Measurements from ENCODE around the gene POU2AF1. TPM values are rescaled to one million over a fixed set of nuclear protein-coding genes. Genes with fewer than 3 reads are reported as not detected.

Gene POU2AF1
- polyA plus RNA-seq, 1 donor from 2014 or later = not detected

GRCh38 chr11:111357150-111358037 is 21.7 kb downstream of the POU2AF1 start:
- Histone ChIP-seq H2AFZ (ENCODE audit: low read depth, low read length) (no peak overlapping the region), H3K79me2 (replicated peaks; ENCODE audit: insufficient read depth, low read length) (no peaks in the 10 kb centered on the region), H4K20me1 (ENCODE audit: insufficient read depth) (no peaks in the 10 kb centered on the region), H3K9me3 (ENCODE audit: low read length) (no peaks in the 10 kb centered on the region), H3K9me2 (ENCODE audit: insufficient read depth, low read length) (no peaks in the 10 kb centered on the region), H3F3A (ENCODE audit: insufficient read depth, low read length, poor library complexity, severe bottlenecking) (no peaks in the 10 kb centered on the region), H3K4me3 (ENCODE audit: low read length) (no peak overlapping the region), H3K9ac (ENCODE audit: low read length) (no peak overlapping the region), H3K27ac (ENCODE audit: low read length) (no peak overlapping the region), H3K36me3 (ENCODE audit: insufficient read depth, low read length) (no peaks in the 10 kb centered on the region), H3K27me3 (ENCODE audit: insufficient read depth, low read depth, low read length) (no peaks in the 10 kb centered on the region), H3K4me2 (ENCODE audit: low read length) (no peak overlapping the region)
- TF ChIP-seq MXI1 (conservative IDR thresholded peaks at IDR 0.05; ENCODE audit: poor library complexity, severe bottlenecking) (no peak), SMC3 (conservative IDR thresholded peaks at IDR 0.05; ENCODE audit: poor library complexity) (no peak), TAF1 (IDR thresholded peaks at IDR 0.05; ENCODE audit: low read depth) (no peak), EZH2 (IDR thresholded peaks at IDR 0.05; ENCODE audit: borderline replicate concordance, insufficient read depth, low read length, poor library complexity, severe bottlenecking) (no peak), EP300 (conservative IDR thresholded peaks at IDR 0.05; ENCODE audit: poor library complexity, severe bottlenecking) (no peak), POLR2AphosphoS5 (IDR thresholded peaks at IDR 0.05) (no peak), CTCF (IDR thresholded peaks at IDR 0.05; ENCODE audit: poor library complexity, severe bottlenecking) (no peak), RAD21 (conservative IDR thresholded peaks at IDR 0.05) (no peak)
- TF ChIP-seq, protein P1, sequence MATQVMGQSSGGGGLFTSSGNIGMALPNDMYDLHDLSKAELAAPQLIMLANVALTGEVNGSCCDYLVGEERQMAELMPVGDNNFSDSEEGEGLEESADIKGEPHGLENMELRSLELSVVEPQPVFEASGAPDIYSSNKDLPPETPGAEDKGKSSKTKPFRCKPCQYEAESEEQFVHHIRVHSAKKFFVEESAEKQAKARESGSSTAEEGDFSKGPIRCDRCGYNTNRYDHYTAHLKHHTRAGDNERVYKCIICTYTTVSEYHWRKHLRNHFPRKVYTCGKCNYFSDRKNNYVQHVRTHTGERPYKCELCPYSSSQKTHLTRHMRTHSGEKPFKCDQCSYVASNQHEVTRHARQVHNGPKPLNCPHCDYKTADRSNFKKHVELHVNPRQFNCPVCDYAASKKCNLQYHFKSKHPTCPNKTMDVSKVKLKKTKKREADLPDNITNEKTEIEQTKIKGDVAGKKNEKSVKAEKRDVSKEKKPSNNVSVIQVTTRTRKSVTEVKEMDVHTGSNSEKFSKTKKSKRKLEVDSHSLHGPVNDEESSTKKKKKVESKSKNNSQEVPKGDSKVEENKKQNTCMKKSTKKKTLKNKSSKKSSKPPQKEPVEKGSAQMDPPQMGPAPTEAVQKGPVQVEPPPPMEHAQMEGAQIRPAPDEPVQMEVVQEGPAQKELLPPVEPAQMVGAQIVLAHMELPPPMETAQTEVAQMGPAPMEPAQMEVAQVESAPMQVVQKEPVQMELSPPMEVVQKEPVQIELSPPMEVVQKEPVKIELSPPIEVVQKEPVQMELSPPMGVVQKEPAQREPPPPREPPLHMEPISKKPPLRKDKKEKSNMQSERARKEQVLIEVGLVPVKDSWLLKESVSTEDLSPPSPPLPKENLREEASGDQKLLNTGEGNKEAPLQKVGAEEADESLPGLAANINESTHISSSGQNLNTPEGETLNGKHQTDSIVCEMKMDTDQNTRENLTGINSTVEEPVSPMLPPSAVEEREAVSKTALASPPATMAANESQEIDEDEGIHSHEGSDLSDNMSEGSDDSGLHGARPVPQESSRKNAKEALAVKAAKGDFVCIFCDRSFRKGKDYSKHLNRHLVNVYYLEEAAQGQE (IDR thresholded peaks at IDR 0.05; ENCODE audit: borderline replicate concordance) = no peak

DNA sequence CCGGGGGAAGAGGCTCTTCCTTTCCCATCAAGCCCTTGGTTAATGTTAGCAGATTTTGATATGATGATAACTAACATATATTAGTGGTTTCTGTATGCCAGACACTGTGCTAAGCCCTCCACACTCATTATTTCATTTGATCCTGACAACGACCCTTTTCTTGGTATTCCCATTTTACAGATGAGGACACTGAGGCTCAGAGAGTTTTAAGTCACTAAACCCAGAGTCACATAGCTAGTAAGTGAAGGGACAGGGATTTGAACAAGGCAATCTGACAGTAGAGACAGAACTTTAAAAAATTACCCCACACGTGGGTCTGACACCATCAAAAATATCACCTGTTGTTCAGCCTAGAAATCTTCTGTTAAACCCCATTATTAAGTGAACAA is 22.4 kb downstream of the POU2AF1 start:
- Histone ChIP-seq H2AFZ (ENCODE audit: low read depth, low read length) (no peak overlapping the region), H3F3A (ENCODE audit: insufficient read depth, low read length, poor library complexity, severe bottlenecking) (no peaks in the 10 kb centered on the region), H3K36me3 (ENCODE audit: insufficient read depth, low read length) (no peaks in the 10 kb centered on the region), H3K9me2 (ENCODE audit: insufficient read depth, low read length) (no peaks in the 10 kb centered on the region), H3K27ac (ENCODE audit: low read length) (no peak overlapping the region), H3K79me2 (replicated peaks; ENCODE audit: insufficient read depth, low read length) (no peaks in the 10 kb centered on the region), H3K27me3 (ENCODE audit: insufficient read depth, low read depth, low read length) (no peaks in the 10 kb centered on the region), H3K4me2 (ENCODE audit: low read length) (no peak overlapping the region), H3K9ac (ENCODE audit: low read length) (no peak overlapping the region), H4K20me1 (ENCODE audit: insufficient read depth) (no peaks in the 10 kb centered on the region), H3K9me3 (ENCODE audit: low read length) (no peaks in the 10 kb centered on the region), H3K4me3 (ENCODE audit: low read length) (no peak overlapping the region)
- no peak for TF ChIP-seq SMC3 (conservative IDR thresholded peaks at IDR 0.05; ENCODE audit: poor library complexity)
- TF ChIP-seq RAD21 (conservative IDR thresholded peaks at IDR 0.05) = no peak
- TF ChIP-seq TAF1 (IDR thresholded peaks at IDR 0.05; ENCODE audit: low read depth) = no peak
- TF ChIP-seq EP300 (conservative IDR thresholded peaks at IDR 0.05; ENCODE audit: poor library complexity, severe bottlenecking) = no peak
- no peak for TF ChIP-seq POLR2AphosphoS5 (IDR thresholded peaks at IDR 0.05)
- TF ChIP-seq, protein P1 (IDR thresholded peaks at IDR 0.05; ENCODE audit: borderline replicate concordance) = no peak
- TF ChIP-seq EZH2 (IDR thresholded peaks at IDR 0.05; ENCODE audit: borderline replicate concordance, insufficient read depth, low read length, poor library complexity, severe bottlenecking) = no peak
- TF ChIP-seq MXI1 (conservative IDR thresholded peaks at IDR 0.05; ENCODE audit: poor library complexity, severe bottlenecking) = no peak
- TF ChIP-seq CTCF (IDR thresholded peaks at IDR 0.05; ENCODE audit: poor library complexity, severe bottlenecking) = no peak
